GM19099 (cell line): ENCODE data around the gene KRTAP21-3.

Experiments used
- POLR2A ChIP-seq: IDR thresholded peaks from 3 replicates; pipeline ENCODE4 v1.6.1; 2011; ENCODE audit warnings: low read depth; ENCODE audit not compliant: insufficient read length; ENCODE audit errors: extremely low read depth

Gene KRTAP21-3

GRCh38 chr21:30676737-30677136 lies 41.8 kb downstream of the KRTAP21-3 start:
- TF ChIP-seq POLR2A, result no peak

DNA sequence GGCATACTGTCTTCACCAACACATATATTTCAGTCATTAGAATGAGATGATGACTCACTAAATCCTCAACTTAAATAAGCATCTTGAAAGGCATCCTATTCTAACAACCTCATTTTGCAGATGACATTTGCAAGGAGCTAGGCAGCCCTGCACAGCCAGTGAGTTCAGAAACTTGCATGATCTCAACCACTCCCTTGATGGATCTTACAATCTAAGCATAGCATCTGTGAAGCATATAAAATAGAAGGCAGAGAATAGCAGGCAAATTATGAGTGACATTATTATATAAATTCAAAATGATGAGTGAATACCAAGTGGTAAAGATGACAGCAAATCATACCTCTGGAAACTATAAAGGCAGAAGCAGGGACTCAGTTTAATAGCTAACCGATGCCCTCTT lies 44.3 kb downstream of the KRTAP21-3 start:
- TF ChIP-seq POLR2A, result no peak

DNA sequence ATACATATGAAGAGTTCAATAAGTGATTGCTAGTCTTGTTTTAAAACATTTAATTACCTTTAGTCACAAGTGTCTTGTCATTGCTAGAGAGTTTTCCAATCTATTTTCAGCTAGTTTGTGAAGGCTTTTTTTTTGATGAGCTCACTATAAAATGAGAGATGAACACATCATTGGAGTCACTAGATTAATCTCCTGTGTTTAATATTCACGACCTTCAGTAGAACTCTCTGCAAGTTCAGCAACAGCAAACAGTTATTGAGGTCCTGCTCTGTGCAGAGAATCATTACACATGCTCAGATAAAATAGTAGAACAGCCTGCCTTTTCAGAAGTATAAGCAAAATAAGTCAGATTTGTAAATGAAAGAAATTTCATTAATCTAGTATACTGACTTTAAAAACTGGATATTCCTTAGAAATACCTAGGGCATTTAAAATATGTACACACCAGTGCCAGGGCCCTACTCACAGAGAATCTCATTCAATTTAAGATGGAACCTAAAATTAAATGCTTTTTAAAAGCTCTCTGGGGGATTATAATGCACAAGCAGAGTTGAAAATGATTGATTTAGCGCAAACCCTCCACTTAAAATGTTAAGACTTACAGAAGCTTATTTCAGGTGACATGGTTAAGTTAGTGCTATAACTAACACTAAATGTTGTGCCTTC lies 45.5 kb downstream of the KRTAP21-3 start:
- TF ChIP-seq POLR2A, result no peak

DNA sequence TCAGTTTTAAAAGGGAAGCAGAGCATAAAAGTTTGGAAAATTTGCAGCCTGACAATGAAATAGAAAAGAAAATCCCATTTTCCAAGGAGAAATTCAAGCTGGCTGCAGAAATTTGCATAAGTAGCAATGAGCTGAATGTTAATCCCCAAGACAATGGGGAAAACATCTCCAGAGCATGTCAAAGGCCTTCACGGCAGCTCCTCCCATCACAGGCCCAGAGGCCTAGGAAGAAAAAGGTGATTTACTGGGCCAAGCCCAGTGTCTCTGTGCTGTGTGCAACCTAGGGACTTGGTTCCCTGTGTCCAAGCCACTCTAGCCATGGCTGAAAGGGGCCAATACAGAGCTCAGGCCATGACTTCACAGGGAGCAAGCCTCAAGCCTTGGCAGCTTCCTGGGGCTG lies 49.8 kb downstream of the KRTAP21-3 start:
- TF ChIP-seq POLR2A, result no peak
